GM23248 (cell line): ENCODE results near the gene ZDHHC16.

Source experiments
- EZH2 ChIP-seq: fragments of 200-600 bp; sonication (generic); IDR thresholded peaks from 2 replicates; pipeline ENCODE4 v1.6.1; 2018; ENCODE audit warnings: antibody characterized with exemption, mild to moderate bottlenecking; ENCODE audit not compliant: insufficient read depth, poor library complexity, severe bottlenecking
- EZH2phosphoT487 ChIP-seq: fragments of 200-600 bp; sonication (generic); IDR thresholded peaks from 2 replicates; pipeline ENCODE4 v1.6.1; 2018; ENCODE audit warnings: antibody characterized with exemption, moderate library complexity, mild to moderate bottlenecking, low read depth; ENCODE audit not compliant: insufficient read depth

DNA sequence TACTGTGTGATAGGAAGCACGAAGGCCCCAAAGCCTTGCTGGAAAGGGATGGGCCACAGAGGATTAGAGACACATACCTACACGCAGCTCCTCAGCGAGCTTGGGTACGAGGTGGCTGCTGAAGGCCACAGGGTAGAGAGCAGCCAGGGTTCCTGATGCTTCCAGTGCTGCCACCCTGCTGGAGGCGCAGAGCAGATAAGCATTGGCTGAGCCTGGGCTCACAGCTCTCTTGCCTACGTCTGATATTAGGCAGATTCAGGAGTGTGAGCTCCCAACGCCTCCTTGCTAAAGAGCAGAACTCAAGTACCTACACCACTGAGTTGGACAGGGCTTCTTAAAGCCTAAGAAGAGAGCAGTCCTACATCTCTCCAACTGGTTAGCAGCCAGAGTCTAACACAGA, 20.0 kb downstream of the ZDHHC16 start:
- TF ChIP-seq EZH2phosphoT487 (no peak), EZH2 (no peak)
